GM18505 (cell line): Measurements from ENCODE around the gene OTOG.

ENCODE experiments used
- ATAC-seq: cut with Tn5 transposase; IDR thresholded peaks from one replicate; pipeline ENCODE4 v1.9.1; 2021; ENCODE audit not compliant: unreplicated experiment
- POLR2A ChIP-seq: IDR thresholded peaks from 4 replicates; pipeline ENCODE4 v1.6.1; 2011; ENCODE audit warnings: borderline replicate concordance; ENCODE audit not compliant: insufficient read depth, insufficient read length; ENCODE audit errors: extremely low read depth

The OTOG gene

DNA sequence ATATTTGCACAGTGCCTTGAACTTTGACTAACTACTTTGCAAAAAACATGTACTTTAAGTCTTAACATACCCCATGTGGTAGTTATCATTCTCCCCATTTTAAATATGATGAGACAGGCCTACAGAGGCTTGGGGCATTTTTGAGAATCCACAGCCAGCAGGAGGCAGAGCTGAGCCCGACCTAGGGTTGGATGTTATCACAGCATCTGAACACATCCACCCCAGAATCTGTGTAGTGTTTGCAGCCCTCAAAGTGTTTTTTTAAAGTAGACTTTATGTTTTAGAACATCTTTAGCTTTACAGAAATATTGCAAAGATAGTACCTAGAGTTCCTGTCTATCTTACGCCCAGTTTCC lies 17.6 kb downstream of the OTOG start:
- ATAC-seq, result no peak
- TF ChIP-seq POLR2A, result no peak

DNA sequence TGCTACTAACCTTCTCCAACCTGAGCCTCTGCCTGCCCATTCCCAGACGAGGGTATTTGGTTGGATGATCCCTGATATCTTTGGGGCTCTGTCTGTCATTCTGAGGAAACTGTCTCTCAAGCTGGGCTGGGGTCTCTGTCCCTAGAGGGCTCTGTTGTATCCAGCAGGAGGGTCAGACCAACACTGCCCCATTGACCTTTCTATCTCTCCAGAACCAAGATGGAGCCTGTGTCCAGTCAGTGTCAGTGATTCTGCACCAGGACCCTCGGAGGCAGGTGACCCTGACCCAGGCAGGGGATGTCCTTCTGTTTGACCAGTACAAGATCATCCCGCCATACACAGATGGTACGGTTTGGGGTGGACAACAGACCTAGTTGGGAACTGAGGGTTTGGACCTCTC lies 21.9 kb downstream of the OTOG start:
- TF ChIP-seq POLR2A, result no peak
- no peak for ATAC-seq

DNA sequence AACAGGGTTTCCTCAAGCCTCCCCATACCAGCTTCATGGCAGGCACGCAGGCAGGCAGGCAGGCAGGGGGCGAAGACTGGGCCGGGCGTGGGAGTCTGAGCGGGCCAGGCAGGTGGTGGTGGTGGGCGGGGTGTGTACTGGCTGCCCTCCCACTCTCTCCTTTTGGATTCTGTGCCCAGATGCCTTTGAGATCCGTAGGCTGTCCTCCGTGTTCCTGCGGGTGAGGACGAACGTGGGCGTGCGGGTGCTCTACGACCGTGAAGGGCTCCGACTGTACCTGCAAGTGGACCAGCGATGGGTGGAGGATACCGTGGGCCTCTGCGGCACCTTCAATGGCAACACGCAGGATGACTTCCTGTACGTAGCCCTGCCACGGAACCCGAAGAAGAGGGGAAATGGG lies 23.0 kb downstream of the OTOG start:
- no peak for ATAC-seq
- no peak for TF ChIP-seq POLR2A

DNA sequence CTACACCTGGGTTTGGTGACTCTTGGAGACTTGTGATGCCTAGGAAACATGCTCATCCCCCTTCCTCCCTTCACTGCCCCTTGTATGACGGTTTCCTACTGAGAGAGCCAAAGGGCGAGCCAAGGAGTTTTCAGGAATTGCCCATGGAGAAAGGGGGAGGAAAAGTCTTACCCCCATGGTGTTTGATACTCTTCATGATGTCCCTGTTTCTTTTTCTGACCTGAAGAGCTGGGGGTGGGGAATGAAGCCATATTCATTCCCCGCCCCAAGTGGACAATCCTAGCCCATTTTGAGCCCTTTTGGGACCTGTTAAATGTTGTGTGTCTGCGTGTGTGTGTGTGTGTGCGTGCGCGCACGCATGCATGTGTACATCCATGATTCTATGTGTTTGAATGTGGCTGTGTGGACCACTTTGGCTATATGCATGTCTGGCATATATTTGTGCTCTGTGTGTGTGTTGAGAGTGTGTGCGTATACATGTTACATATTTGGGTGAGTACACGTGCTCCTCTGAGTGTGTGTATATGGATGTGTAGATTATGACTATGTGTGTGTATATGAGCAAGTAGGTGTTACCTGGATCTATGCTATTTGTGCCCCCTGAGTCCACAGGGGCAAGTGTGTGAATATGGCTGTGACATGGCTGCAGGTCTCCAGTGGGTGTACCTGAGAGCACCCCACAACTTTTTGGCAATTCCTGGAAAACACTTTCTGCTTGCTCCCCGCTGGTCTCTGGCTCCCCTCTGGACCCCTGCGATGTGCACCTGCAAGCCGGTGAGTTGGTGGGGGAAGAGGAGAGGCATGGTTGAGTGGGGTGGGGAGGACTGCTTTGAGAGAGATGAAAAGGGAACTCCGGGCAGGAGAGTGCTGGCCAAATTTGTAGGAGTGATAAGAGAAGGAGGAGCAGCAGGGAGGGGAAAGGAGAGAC lies 24.6 kb downstream of the OTOG start:
- TF ChIP-seq POLR2A, result no peak
- no peak for ATAC-seq

DNA sequence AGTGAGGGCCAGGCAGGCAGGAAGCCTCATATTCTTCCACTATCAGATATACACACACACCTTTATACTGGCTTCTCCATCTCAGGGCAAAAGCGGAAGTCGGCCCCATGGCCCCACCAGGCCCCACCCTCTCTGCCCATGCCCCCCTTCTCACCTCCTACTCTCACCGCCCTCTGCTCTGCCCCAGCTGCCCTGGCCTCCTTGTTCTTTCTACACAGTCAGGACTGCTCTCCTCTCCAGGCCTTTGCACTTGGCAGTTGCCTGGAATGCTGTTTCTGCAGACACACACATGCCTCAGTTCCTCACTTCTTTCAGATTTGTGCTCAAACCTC lies 25.3 kb downstream of the OTOG start:
- no peak for ATAC-seq
- TF ChIP-seq POLR2A, result no peak

DNA sequence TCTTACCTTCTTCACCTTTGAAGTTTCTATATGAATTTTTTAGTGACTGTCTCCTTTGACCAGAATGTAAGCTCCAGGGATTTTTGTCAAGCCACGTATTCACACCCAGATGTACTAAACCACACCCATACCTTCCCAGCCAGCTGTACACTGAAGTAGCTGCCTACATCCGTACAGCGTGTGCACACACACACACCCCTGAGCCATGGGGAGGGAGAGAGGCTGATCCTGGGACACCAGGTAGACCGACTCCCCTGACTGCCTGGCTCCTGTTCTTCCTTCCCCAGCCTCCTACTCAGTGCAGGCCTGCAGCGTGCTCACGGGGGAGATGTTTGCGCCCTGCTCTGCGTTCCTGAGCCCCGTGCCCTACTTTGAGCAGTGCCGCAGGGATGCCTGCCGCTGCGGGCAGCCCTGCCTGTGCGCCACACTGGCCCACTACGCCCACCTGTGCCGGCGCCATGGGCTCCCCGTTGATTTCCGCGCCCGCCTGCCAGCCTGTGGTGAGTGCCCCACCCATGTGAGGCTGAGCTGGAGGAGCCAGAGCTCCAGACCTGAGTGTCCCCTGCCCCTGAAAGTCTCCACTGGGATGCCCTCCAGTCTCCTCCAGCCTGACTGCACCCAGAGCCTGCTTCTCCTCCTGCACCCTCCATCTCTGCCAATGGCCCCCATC lies 25.9 kb downstream of the OTOG start:
- no peak for ATAC-seq

GRCh38 chr11:17573526-17573925 lies 26.5 kb downstream of the OTOG start:
- no peak for ATAC-seq
- no peak for TF ChIP-seq POLR2A

More for the DNA sequence above, 25.9 kb downstream of the OTOG start:
- TF ChIP-seq POLR2A, result no peak

DNA sequence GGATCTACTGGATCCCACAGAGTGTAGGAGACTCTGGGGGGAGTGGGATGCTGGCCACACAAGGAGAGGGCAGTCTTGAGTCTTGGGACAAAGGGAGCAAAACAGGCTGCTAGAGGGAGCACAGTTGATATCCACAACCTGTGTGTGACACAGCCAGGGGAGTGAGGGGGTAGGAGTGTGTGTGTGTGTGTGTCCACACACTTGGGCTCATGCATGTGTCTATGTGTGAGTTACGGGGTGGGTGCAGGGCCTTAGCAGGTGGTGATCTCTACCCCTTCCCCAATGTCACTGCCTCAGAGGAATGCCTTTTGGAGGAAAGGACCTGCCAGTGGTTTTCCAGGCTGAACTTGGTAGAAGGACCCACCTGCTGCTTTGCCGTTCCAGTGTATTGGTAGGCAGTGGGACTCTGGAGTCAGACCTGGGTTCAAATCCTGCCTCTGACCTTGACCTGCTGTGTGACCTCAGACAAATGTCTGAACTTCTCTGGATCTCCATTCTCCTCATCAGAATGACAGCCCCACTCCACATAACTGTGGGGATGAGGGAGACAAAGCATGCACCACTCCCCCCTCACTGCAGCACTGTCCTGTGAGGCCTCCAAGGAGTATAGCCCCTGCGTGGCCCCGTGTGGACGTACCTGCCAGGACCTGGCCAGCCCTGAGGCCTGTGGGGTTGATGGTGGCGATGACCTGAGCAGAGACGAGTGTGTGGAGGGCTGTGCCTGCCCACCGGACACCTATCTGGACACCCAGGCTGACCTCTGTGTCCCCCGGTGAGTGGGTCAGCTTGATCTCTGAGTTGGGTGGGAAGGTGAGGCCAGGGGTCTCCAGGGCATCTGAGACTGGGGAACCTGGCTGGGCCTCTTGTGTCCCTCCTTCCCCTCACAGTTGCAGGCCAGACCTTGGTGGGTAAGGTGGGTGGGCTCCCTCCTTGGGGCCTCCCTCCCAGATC lies 27.4 kb downstream of the OTOG start:
- no peak for TF ChIP-seq POLR2A
- ATAC-seq, result no peak

- no peak for TF ChIP-seq POLR2A
- no peak for ATAC-seq
Observed at GRCh38 chr11:17575431-17576425, 28.7 kb downstream of the OTOG start.

GRCh38 chr11:17578296-17578695 lies 31.2 kb downstream of the OTOG start:
- no peak for ATAC-seq
- TF ChIP-seq POLR2A, result no peak

GRCh38 chr11:17578958-17579357 lies 31.9 kb downstream of the OTOG start:
- no peak for TF ChIP-seq POLR2A

GRCh38 chr11:17579451-17579850 lies 32.4 kb downstream of the OTOG start:
- ATAC-seq, result no peak
- TF ChIP-seq POLR2A, result no peak

More at GRCh38 chr11:17578958-17579357, 31.9 kb downstream of the OTOG start:
- ATAC-seq, result no peak
